Skeletal muscle cell (primary cell): Measurements from ENCODE around the gene CALN1.
"Not testable (repeated sequence)": the region's sequence is repeated elsewhere in the genome, so short reads cannot be mapped to it uniquely, and the experiment has no call there.

Experiments
- DNase-seq: peaks from one replicate; pipeline ENCODE4 v3.0.0-alpha.2; 2010; ENCODE audit warnings: low read depth
- H3K4me3 ChIP-seq: 2 replicates; pipeline ENCODE4 v1.5.1; 2011; ENCODE audit warnings: low read depth, mild to moderate bottlenecking, control low read depth, low read length, moderate library complexity

The CALN1 gene

DNA sequence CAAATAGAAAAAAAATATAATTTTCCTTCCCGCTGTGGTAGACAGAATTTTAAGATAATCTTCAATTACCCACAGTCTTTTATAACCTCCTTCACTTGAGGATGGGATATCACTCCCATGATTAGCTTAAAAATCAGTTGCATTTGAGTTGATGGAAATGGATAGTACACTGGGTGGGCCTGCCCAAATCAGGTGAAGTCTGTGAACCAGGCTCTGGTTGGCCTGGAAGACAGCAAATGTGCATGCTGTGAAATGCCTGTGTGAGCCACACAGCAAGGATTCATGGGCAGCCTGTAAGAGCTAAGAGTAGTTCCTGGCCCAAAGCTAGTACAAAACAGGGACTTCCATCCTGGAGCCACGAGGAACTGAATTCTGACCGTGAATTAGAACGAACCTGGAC is 548.0 kb downstream of the CALN1 start:
- DNase-seq, result no peak
- H3K4me3 ChIP-seq, result no peak overlapping the region

- H3K4me3 ChIP-seq, result no peak overlapping the region
- no peak for DNase-seq
These were observed 551.6 kb downstream of the CALN1 start for GRCh38 chr7:71860572-71860971.

- DNase-seq, result no peak
These were observed 554.8 kb downstream of the CALN1 start for GRCh38 chr7:71857338-71857737.

DNA sequence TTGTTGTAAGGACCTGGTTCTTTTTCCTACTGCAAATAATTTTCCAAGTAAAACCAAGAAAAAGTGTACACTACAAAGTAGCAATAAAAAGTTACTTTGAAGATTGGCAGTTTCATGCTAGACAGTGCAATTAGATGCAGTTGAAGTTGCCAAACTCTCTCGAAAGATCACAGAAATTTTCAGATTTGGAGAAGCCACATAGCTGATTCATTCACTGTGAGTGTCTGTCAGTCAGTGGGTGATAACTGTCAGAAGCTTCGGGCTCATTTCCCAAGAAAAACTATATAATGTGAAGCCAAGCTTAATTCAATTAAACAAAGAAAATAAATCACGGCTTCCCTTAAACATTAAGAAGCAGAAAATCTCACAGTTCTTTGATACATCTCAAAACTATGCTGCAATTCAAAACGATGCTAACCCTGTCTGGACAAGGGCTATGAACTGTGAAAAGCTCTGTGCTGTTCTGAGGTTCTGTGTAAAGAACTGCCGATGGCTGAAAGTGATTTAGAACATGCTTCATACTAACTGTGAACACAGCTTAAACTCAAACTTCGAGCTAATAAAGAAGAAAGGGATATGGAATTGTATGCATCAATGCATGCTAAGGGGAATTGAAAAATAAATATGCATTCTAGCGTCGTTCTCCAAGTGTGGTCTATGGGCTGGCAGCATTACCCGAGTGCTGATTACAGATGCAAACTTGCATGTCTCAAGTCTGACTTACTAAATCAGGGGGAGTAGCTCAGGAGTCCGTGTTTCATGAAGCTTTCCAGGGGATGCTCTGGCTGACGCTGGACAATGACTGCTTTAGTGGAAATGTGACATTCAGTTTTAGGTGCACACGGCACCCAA is 557.4 kb downstream of the CALN1 start:
- DNase-seq, result no peak
- H3K4me3 ChIP-seq, result no peak overlapping the region

More at GRCh38 chr7:71857338-71857737, 554.8 kb downstream of the CALN1 start:
- no peak overlapping the region for H3K4me3 ChIP-seq

GRCh38 chr7:71851776-71852498 is 560.2 kb downstream of the CALN1 start:
- no peak for DNase-seq
- no peak overlapping the region for H3K4me3 ChIP-seq

GRCh38 chr7:71846160-71846559 is 566.0 kb downstream of the CALN1 start:
- H3K4me3 ChIP-seq, result no peak overlapping the region
- DNase-seq, result no peak

- H3K4me3 ChIP-seq, result no peak overlapping the region
- no peak for DNase-seq
These were observed 568.5 kb downstream of the CALN1 start for GRCh38 chr7:71843676-71844075.

GRCh38 chr7:71842786-71843185 is 569.4 kb downstream of the CALN1 start:
- no peak for DNase-seq
- no peak overlapping the region for H3K4me3 ChIP-seq

GRCh38 chr7:71842381-71842780 is 569.8 kb downstream of the CALN1 start:
- DNase-seq, result no peak
- no peak overlapping the region for H3K4me3 ChIP-seq

GRCh38 chr7:71835056-71835455 is 577.1 kb downstream of the CALN1 start:
- H3K4me3 ChIP-seq, result no peak overlapping the region
- no peak for DNase-seq

DNA sequence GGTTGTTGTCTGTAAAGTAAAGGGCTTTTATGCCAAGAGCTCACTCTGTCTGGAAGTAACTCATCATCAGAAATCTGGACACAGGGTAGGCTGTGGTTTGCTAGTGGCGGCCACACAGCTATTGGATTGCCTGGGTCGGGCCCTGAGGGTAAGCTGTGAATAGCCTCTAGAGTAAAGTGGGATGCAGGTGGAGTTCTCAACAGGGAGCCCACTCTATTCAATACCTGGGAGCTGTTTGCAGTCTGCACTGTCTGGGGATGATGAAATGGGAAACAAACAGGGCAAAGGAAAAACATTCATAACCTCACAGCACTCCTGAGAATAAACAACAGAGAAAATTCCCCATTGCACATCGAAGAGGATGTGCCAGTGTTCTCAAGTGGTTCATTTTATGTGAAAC is 582.6 kb downstream of the CALN1 start:
- H3K4me3 ChIP-seq, result no peak overlapping the region
- no peak for DNase-seq

DNA sequence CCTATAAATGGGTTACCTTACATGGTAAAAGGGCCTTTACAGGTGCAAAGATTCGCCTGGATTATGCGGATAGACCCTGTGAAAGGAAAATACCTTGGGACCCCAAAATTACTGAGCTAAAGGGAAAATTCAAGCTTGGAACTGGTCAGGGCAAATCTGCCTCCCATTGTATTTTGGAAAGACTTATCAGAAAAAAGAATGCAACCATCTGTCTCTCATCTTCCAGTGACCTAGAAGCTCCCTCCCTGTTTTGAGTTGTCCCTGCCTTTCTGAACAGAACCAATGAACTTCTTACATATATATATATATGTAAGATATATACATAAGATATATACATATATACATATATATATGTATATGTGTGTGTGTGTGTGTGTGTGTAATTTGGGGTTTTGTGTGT is 583.8 kb downstream of the CALN1 start:
- no peak for DNase-seq
- no peak overlapping the region for H3K4me3 ChIP-seq

DNA sequence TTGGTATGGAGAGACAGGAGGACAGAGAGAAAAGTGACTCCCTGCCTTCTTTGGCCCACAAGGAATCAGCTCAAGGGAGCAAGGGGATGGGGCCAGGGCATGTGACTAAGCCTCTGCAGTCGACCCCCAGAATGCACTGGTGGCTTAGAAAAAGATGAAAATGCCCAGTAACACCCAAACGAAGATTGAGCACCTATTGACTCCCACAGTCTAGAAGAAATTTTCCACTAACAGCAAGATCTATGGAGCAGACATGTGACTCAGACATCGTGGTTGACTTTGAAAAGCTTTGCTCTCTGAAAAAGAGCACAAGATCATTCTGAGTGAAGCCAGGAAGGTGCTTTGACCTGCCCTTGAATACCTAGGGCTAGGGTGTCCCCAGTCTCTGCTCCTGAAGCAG is 586.0 kb downstream of the CALN1 start:
- no peak for DNase-seq
- H3K4me3 ChIP-seq, result no peak overlapping the region

- no peak overlapping the region for H3K4me3 ChIP-seq
- DNase-seq, result peak; percentile 36
These were observed 588.0 kb downstream of the CALN1 start for GRCh38 chr7:71824006-71824760.

DNA sequence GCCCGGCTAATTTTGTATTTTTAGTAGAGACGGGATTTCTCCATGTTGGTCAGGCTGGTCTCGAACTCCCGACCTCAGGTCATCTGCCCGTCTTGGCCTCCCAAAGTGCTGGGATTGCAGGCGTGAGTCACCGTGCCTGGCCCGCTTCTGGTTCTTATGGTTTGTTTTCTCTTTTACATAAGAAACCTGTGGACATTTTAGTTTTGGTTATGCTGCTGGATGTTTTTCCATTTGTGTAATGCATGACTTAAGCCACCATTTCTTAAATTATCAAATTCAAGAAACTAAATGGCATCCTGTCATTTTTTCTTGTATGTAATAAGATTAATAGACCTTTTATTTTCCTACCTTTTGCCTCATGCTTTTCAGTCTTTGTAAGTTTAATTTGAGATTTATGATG is 589.7 kb downstream of the CALN1 start:
- not testable (repeated sequence) for H3K4me3 ChIP-seq, DNase-seq

- H3K4me3 ChIP-seq, result no peak overlapping the region
- no peak for DNase-seq
These were observed 594.2 kb downstream of the CALN1 start for GRCh38 chr7:71817916-71818315.

DNA sequence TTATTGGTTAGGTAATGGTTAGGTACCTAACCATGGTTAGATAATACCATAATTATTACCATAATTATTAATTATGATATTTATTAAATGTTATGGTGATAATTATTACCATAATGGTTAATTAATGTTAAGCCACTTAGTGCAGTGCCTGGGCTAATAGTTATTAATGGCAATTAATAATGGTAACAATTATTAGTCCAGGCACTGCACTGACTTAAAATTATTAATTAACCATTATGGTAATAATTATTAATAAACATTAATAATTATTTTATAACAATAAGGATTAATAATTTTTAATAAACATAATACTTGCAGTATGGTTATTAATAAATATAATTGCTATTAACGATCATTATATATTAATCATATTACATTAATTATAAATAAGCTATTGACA is 604.0 kb downstream of the CALN1 start:
- H3K4me3 ChIP-seq, result no peak overlapping the region
- no peak for DNase-seq

GRCh38 chr7:71804256-71804655 is 607.9 kb downstream of the CALN1 start:
- no peak overlapping the region for H3K4me3 ChIP-seq
- no peak for DNase-seq

- no peak for DNase-seq
- H3K4me3 ChIP-seq, result no peak overlapping the region
These were observed 610.2 kb downstream of the CALN1 start for GRCh38 chr7:71801976-71802375.

GRCh38 chr7:71800321-71800720 is 611.8 kb downstream of the CALN1 start:
- no peak overlapping the region for H3K4me3 ChIP-seq
- DNase-seq, result no peak
